T-cell (primary cell): ENCODE data around the gene APBB2. TPM values are rescaled to one million over a fixed set of nuclear protein-coding genes. Genes with fewer than 3 reads are reported as not detected.

Experiments used
- ATAC-seq, 4 experiments: fragments of 200-7000 bp in 3 of 4; fragments of 150-1000 bp in 1 of 4; cut with Tn5 transposase; replicated peaks in 1 of 4; 1 replicate in 3 of 4; 2 replicates in 1 of 4; pipeline ENCODE4 v1.10.0; 2021; ENCODE audit warnings: moderate library complexity in 3 of 4, mild to moderate bottlenecking in 2 of 4, moderate number of reproducible peaks in 1 of 4
- CTCF ChIA-PET, 2 donors: fragments of 300-600 bp; sonication (Branson Sonifier 250); formaldehyde crosslinking; loops; one replicate each; lab custom pipeline; 2022; ENCODE audit warnings: antibody characterized with exemption in 2 of 2; lab: Charles Lee
- POLR2A ChIA-PET, 2 donors: fragments of 300-600 bp; sonication (Branson Sonifier 250); formaldehyde crosslinking; loops; one replicate each; lab custom pipeline; 2022; ENCODE audit warnings: antibody characterized with exemption in 2 of 2; lab: Charles Lee
- DNase-seq, 35 experiments: peaks; one replicate each; pipeline versions ENCODE4 v3.0.0 to v3.0.0-alpha.2; 2013 to 2023
- H3K27ac ChIP-seq: one replicate; pipeline ENCODE4 v1.5.1; 2013; ENCODE audit warnings: low read length
- H3K27me3 ChIP-seq, 2 experiments: replicated peaks in 1 of 2; 1 replicate in 1 of 2; 2 replicates in 1 of 2; pipeline versions ENCODE4 v1.6.1 to v1.7.0; 2013; ENCODE audit warnings: low read length in 1 of 2, mixed read lengths in 1 of 2; ENCODE audit not compliant: control insufficient read depth in 2 of 2, insufficient read depth in 2 of 2; ENCODE audit errors: extremely low read depth in 1 of 2
- H3K36me3 ChIP-seq, 2 donors: 1 replicate in 1 of 2; 2 replicates in 1 of 2; pipeline versions ENCODE4 v1.6.1 to v1.7.0; 2013; ENCODE audit warnings: low read length in 1 of 2; ENCODE audit not compliant: control insufficient read depth in 2 of 2, insufficient read depth in 1 of 2; ENCODE audit errors: extremely low read depth in 1 of 2
- H3K4me1 ChIP-seq, 2 experiments: 1 replicate in 1 of 2; 2 replicates in 1 of 2; pipeline versions ENCODE4 v1.6.1 to v1.7.0; 2013; ENCODE audit warnings: low read length in 2 of 2, mixed read lengths in 1 of 2; ENCODE audit not compliant: insufficient read depth in 2 of 2, control insufficient read depth in 1 of 2; ENCODE audit errors: extremely low read depth in 1 of 2
- H3K4me3 ChIP-seq, 2 donors: 1 replicate in 1 of 2; 2 replicates in 1 of 2; pipeline versions ENCODE4 v1.5.1 to v1.7.0; 2013; ENCODE audit warnings: mild to moderate bottlenecking in 2 of 2, low read length in 1 of 2, moderate library complexity in 1 of 2; ENCODE audit not compliant: control insufficient read depth in 1 of 2; ENCODE audit errors: extremely low read depth in 1 of 2
- H3K9me3 ChIP-seq: 2 replicates; pipeline ENCODE4 v1.7.0; 2013
- H3K27ac Mint-ChIP-seq, 2 donors: one replicate each; pipeline ENCODE4 v1.8.0; 2020 to 2021; ENCODE audit warnings: mild to moderate bottlenecking in 2 of 2, mixed read lengths in 2 of 2
- H3K27me3 Mint-ChIP-seq, 2 donors: one replicate each; pipeline ENCODE4 v1.8.0; 2021 to 2022; ENCODE audit warnings: mixed read lengths in 2 of 2
- H3K36me3 Mint-ChIP-seq: one replicate; pipeline ENCODE4 v1.8.0; 2021; ENCODE audit warnings: mixed read lengths
- H3K4me1 Mint-ChIP-seq, 3 donors: one replicate each; pipeline ENCODE4 v1.8.0; 2020 to 2022; ENCODE audit warnings: mixed read lengths in 3 of 3, mild to moderate bottlenecking in 1 of 3
- H3K4me3 Mint-ChIP-seq, 3 donors: one replicate each; pipeline ENCODE4 v1.8.0; 2020 to 2022; ENCODE audit warnings: mild to moderate bottlenecking in 3 of 3, mixed read lengths in 3 of 3, moderate library complexity in 3 of 3
- H3K9me3 Mint-ChIP-seq, 3 donors: one replicate each; pipeline ENCODE4 v1.8.0; 2020 to 2022; ENCODE audit warnings: mixed read lengths in 3 of 3
- WGBS: methylation state at CpG from one replicate; pipeline ENCODE4 v1.1.5; 2013; ENCODE audit warnings: missing lambda C conversion rate; ENCODE audit not compliant: insufficient coverage; 5-methylcytosine and 5-hydroxymethylcytosine counted together
- total RNA-seq, 35 experiments: library from RNA in 6 of 35; stranded (reverse) in 6 of 35; fragments of 120-200 nt in 1 of 35; gene quantifications; one replicate each; pipeline versions ENCODE4 v1.2.1 to v1.2.4 and lab custom pipeline; 2013 to 2026

The APBB2 gene
- total RNA-seq, 5 donors from 2014 or later (not counting 1 experiment from before 2014, with no cell fraction given): 0.23 to 1.6 (median 0.70) TPM

GRCh38 chr4:41200486-41201017, 13.8 kb downstream of the APBB2 start:
- Mint-ChIP-seq H3K4me3 (no peak overlapping the region), H3K27ac (no peak overlapping the region), H3K9me3 (no peaks in the 10 kb centered on the region), H3K36me3 (no peaks in the 10 kb centered on the region), H3K27me3 (peaks cover 5 to 22% of the 10 kb centered on the region in 2 donors), H3K4me1 (no peaks in the 10 kb centered on the region)
- no CpG with 5 or more reads among the region's 4 CpGs for WGBS
- H3K36me3 ChIP-seq: no peaks in the 10 kb centered on the region
- ChIA-PET POLR2A (no interaction called here), CTCF (interaction anchor here in 1 of 2 donors (0.6 kb wide), 1 partner anchor 443 kb away, joined by 5 read pairs; no protein-coding TSS in a partner anchor)
- DNase-seq: no peak
- H3K27me3 ChIP-seq: peaks cover 0 to 6% of the 10 kb centered on the region in 2 experiments
- H3K4me3 ChIP-seq: no peak overlapping the region
- H3K4me1 ChIP-seq: no peaks in the 10 kb centered on the region
- ATAC-seq: no peak
- H3K9me3 ChIP-seq: no peaks in the 10 kb centered on the region
- no peak overlapping the region for H3K27ac ChIP-seq

GRCh38 chr4:41199788-41200187, 14.6 kb downstream of the APBB2 start:
- Mint-ChIP-seq H3K9me3 (peaks cover 0 to 7% (median 0%) of the 10 kb centered on the region in 3 donors), H3K27ac (no peak overlapping the region), H3K36me3 (no peaks in the 10 kb centered on the region), H3K27me3 (peaks cover 8 to 28% of the 10 kb centered on the region in 2 donors), H3K4me1 (no peaks in the 10 kb centered on the region), H3K4me3 (no peak overlapping the region)
- 60% methylated on average over 2 of the region's 3 CpGs for WGBS
- no peaks in the 10 kb centered on the region for H3K9me3 ChIP-seq
- ChIA-PET CTCF (no interaction called here), POLR2A (no interaction called here)
- H3K27me3 ChIP-seq: peaks cover 0 to 9% of the 10 kb centered on the region in 2 experiments
- no peak for ATAC-seq
- H3K36me3 ChIP-seq: no peaks in the 10 kb centered on the region
- no peaks in the 10 kb centered on the region for H3K4me1 ChIP-seq
- no peak for DNase-seq
- no peak overlapping the region for H3K27ac ChIP-seq
- H3K4me3 ChIP-seq: no peak overlapping the region

GRCh38 chr4:41197996-41198395, 16.3 kb downstream of the APBB2 start:
- CTCF ChIA-PET: no interaction called here
- H3K36me3 Mint-ChIP-seq: no peaks in the 10 kb centered on the region
- Histone ChIP-seq H3K4me3 (no peak overlapping the region), H3K4me1 (no peaks in the 10 kb centered on the region), H3K9me3 (no peaks in the 10 kb centered on the region), H3K27me3 (peaks cover 0 to 4% of the 10 kb centered on the region in 2 experiments), H3K27ac (no peak overlapping the region), H3K36me3 (no peaks in the 10 kb centered on the region)
- no peak for DNase-seq
- POLR2A ChIA-PET: no interaction called here
- no peaks in the 10 kb centered on the region for H3K4me1 Mint-ChIP-seq
- peaks cover 6 to 21% of the 10 kb centered on the region in 2 donors for H3K27me3 Mint-ChIP-seq
- WGBS: no CpG with 5 or more reads among the region's 2 CpGs
- no peak overlapping the region for H3K4me3 Mint-ChIP-seq
- H3K27ac Mint-ChIP-seq: no peak overlapping the region
- H3K9me3 Mint-ChIP-seq: peaks cover 0 to 7% (median 0%) of the 10 kb centered on the region in 3 donors
- no peak for ATAC-seq

DNA sequence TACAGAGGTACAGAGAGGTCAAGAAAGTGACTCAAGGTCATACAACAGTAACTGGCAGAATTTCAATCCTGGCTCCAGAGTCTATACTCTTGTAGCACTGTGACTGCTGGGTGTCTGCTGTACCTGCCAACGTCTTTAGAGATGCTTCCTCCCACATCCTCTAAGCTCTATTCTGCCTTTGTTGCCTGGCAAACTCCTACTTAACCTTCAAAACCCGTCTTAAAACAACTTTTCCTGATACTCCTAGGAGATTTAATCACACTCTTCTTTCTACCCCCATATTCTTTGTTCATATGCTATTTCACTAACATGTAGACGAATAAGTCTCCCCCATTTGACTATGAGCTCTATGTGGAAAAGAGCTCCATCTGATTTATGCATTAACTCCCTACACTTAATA, 16.8 kb downstream of the APBB2 start:
- no peaks in the 10 kb centered on the region for H3K36me3 ChIP-seq
- no peak overlapping the region for H3K4me3 ChIP-seq
- Mint-ChIP-seq H3K36me3 (no peaks in the 10 kb centered on the region), H3K27ac (no peak overlapping the region), H3K27me3 (peaks cover 6 to 20% of the 10 kb centered on the region in 2 donors), H3K9me3 (peaks cover 0 to 7% (median 0%) of the 10 kb centered on the region in 3 donors), H3K4me1 (no peaks in the 10 kb centered on the region), H3K4me3 (no peak overlapping the region)
- no peaks in the 10 kb centered on the region for H3K4me1 ChIP-seq
- ChIA-PET CTCF (no interaction called here), POLR2A (no interaction called here)
- H3K9me3 ChIP-seq: no peaks in the 10 kb centered on the region
- no peak overlapping the region for H3K27ac ChIP-seq
- 19% methylated on average over 2 of the region's 3 CpGs for WGBS
- H3K27me3 ChIP-seq: peaks cover 0 to 4% of the 10 kb centered on the region in 2 experiments
- DNase-seq: no peak
- ATAC-seq: no peak

DNA sequence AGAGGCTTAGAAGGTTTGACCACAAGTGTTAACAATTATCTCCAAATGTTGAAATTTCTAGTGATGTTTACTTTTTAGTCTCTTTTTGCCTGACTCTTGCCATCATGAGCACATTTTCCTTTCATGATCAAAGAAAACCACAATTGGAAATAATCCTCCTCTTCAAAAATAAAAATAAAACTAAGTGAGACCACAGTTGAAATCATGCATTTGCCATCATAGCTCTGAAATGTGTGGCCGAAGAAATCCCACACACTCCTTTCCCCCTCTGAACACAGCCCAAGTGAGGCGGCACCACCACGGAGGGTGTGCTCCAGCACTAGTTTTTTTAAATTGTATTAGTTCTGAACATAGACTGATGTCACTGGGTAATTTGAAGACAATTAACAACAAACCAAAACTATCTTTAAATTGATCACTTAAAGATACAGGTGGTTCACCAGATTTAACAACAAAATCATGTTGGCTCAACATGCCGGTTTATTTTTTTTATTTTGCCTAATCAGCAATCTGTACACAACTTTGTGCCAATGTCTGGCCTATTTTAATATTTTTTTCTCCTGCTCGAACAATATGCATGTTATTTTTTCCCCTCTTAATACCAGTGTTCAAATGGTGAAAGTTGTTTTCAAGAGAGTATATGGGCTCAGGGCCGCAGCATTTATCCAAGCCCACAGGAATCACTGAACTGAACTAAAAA, 17.6 kb downstream of the APBB2 start:
- no peaks in the 10 kb centered on the region for H3K4me1 Mint-ChIP-seq
- CTCF ChIA-PET: no interaction called here
- H3K36me3 ChIP-seq: no peaks in the 10 kb centered on the region
- no peaks in the 10 kb centered on the region for H3K9me3 ChIP-seq
- DNase-seq (no peak), ATAC-seq (no peak)
- H3K4me3 ChIP-seq: no peak overlapping the region
- H3K9me3 Mint-ChIP-seq: peaks cover 0 to 7% (median 0%) of the 10 kb centered on the region in 3 donors
- no peak overlapping the region for H3K4me3 Mint-ChIP-seq
- H3K27me3 Mint-ChIP-seq: peaks cover 3 to 18% of the 10 kb centered on the region in 2 donors
- no peaks in the 10 kb centered on the region for H3K4me1 ChIP-seq
- 100% methylated on average over 1 of the region's 6 CpGs for WGBS
- no peak overlapping the region for H3K27ac Mint-ChIP-seq
- no peak overlapping the region for H3K27ac ChIP-seq
- POLR2A ChIA-PET: no interaction called here
- no peaks in the 10 kb centered on the region for H3K36me3 Mint-ChIP-seq
- peaks cover 0 to 4% of the 10 kb centered on the region in 2 experiments for H3K27me3 ChIP-seq

GRCh38 chr4:41192136-41192535, 22.2 kb downstream of the APBB2 start:
- Histone ChIP-seq H3K4me1 (no peaks in the 10 kb centered on the region), H3K9me3 (no peaks in the 10 kb centered on the region), H3K27me3 (peaks cover 0 to 4% of the 10 kb centered on the region in 2 experiments), H3K27ac (no peak overlapping the region), H3K36me3 (no peaks in the 10 kb centered on the region), H3K4me3 (no peak overlapping the region)
- Mint-ChIP-seq H3K4me1 (no peaks in the 10 kb centered on the region), H3K9me3 (peaks cover 0 to 7% (median 0%) of the 10 kb centered on the region in 3 donors), H3K36me3 (no peaks in the 10 kb centered on the region), H3K4me3 (no peak overlapping the region), H3K27ac (no peak overlapping the region), H3K27me3 (peaks cover 4 to 18% of the 10 kb centered on the region in 2 donors)
- POLR2A ChIA-PET: no interaction called here
- ATAC-seq (no peak), DNase-seq (no peak)
- CTCF ChIA-PET: no interaction called here
- no CpG with 5 or more reads among the region's 3 CpGs for WGBS
